22Rv1 (cell line): Measurements from ENCODE around the gene STRIP2.

ENCODE experiments used
- ZFX ChIP-seq: fragments of 450-650 bp; IDR thresholded peaks from 2 replicates; pipeline ENCODE4 v1.6.1; 2017; ENCODE audit warnings: antibody characterized with exemption, borderline replicate concordance
- TF ChIP-seq, protein P1 (sequence below): fragments of 450-650 bp; IDR thresholded peaks from 2 replicates; pipeline ENCODE4 v1.5.1; 2017; ENCODE audit warnings: mild to moderate bottlenecking

DNA sequence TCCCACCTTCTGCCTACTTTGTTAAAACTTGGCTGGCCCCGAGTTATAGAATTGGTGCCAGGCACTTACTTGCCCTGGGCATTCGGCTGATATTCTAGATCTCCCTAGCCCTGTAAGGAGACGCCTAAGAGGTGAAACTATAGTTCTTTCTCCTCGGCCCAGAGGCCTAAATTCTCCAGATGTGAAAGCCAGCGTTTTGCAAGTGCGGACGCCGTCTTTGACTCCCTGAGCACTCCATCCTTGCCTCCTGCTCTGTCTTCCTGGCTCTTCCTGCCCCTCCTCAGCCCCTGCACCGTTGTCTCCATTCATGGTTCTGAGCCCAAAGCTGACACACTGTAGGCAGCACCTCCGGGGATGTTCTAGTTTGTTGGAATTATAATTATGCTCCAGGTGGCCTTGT, 79.3 kb downstream of the STRIP2 start:
- TF ChIP-seq, protein P1, sequence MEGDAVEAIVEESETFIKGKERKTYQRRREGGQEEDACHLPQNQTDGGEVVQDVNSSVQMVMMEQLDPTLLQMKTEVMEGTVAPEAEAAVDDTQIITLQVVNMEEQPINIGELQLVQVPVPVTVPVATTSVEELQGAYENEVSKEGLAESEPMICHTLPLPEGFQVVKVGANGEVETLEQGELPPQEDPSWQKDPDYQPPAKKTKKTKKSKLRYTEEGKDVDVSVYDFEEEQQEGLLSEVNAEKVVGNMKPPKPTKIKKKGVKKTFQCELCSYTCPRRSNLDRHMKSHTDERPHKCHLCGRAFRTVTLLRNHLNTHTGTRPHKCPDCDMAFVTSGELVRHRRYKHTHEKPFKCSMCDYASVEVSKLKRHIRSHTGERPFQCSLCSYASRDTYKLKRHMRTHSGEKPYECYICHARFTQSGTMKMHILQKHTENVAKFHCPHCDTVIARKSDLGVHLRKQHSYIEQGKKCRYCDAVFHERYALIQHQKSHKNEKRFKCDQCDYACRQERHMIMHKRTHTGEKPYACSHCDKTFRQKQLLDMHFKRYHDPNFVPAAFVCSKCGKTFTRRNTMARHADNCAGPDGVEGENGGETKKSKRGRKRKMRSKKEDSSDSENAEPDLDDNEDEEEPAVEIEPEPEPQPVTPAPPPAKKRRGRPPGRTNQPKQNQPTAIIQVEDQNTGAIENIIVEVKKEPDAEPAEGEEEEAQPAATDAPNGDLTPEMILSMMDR: no peak
- TF ChIP-seq ZFX: no peak
